Activated CD4-positive, alpha-beta memory T cell treated with anti-CD3 and anti-CD28 coated beads for 36 hours (primary cell): ENCODE data around the gene CCDC24. TPM values are rescaled to one million over a fixed set of nuclear protein-coding genes. Genes with fewer than 3 reads are reported as not detected.
A peak's percentile ranks its signal among the peaks of the same experiment; 100 is the strongest.

Experiments used
- CTCF ChIA-PET: fragments of 350-600 bp; sonication (Branson Sonifier 250); formaldehyde crosslinking; loops from one replicate; lab custom pipeline; 2021; ENCODE audit warnings: antibody characterized with exemption, inconsistent platforms; lab: Charles Lee
- POLR2A ChIA-PET: fragments of 350-600 bp; sonication (Branson Sonifier 250); formaldehyde crosslinking; loops from one replicate; lab custom pipeline; 2021; ENCODE audit warnings: antibody characterized with exemption; lab: Charles Lee
- DNase-seq: peaks from one replicate; pipeline ENCODE4 v3.0.0-alpha.2; 2020
- H3K27ac Mint-ChIP-seq: one replicate; pipeline ENCODE4 v1.8.0; 2021; ENCODE audit warnings: mixed read lengths
- H3K27me3 Mint-ChIP-seq: one replicate; pipeline ENCODE4 v1.8.0; 2021; ENCODE audit warnings: mixed read lengths
- H3K36me3 Mint-ChIP-seq: one replicate; pipeline ENCODE4 v1.8.0; 2021; ENCODE audit warnings: mixed read lengths
- H3K4me1 Mint-ChIP-seq: one replicate; pipeline ENCODE4 v1.8.0; 2021; ENCODE audit warnings: low read depth, mixed read lengths
- H3K4me3 Mint-ChIP-seq: one replicate; pipeline ENCODE4 v1.8.0; 2021; ENCODE audit warnings: mild to moderate bottlenecking, mixed read lengths
- H3K9me3 Mint-ChIP-seq: one replicate; pipeline ENCODE4 v1.8.0; 2021; ENCODE audit warnings: mixed read lengths
- intact Hi-C: fragments of 100-400 bp; cut with micrococcal nuclease; formaldehyde crosslinking; loops from one replicate; pipeline ENCODE4 v1.15.1; 2023
- total RNA-seq, 2 experiments: library from RNA; stranded (reverse); gene quantifications; one replicate each; pipeline ENCODE4 v1.2.3, GENCODE V29; 2021

Gene CCDC24
- total RNA-seq, 2 experiments from 2014 or later = 2.7 to 2.8 TPM

- Mint-ChIP-seq H3K36me3 (peaks cover 9% of the 10 kb centered on the region), H3K27ac (no peak overlapping the region), H3K27me3 (no peaks in the 10 kb centered on the region), H3K4me3 (no peak overlapping the region), H3K9me3 (no peaks in the 10 kb centered on the region), H3K4me1 (no peaks in the 10 kb centered on the region)
- DNase-seq = no peak
- CTCF ChIA-PET = interaction anchor here (1.3 to 1.5 kb wide), 2 partner anchors 11 to 29 kb away, joined by 3 to 4 read pairs; partner anchors contain the start of gene ATP6V0B
- intact Hi-C loops = no loop called here
- POLR2A ChIA-PET = no interaction called here
Observed at GRCh38 chr1:43963890-43964289, 27.5 kb upstream of the CCDC24 start.

DNA sequence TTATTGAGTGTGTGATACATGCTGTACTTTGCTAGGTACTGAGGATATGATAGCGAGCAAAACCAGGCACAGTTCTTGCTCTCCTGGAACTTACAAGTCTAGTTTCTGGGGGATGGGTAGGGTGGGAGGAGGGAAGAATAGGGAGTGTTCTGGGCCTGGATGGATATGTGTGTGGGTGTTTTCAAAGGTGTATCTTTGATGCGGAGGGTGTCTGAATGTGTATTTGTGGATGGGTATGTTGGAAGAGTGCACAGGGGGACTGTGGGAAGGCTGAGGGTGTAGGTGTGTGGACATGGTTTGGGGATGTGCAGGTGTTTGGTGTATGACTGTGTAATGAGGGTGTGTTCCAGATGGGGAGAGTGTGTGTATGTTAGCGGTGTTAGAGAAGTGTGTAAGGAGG is 26.1 kb upstream of the CCDC24 start:
- POLR2A ChIA-PET = no interaction called here

GRCh38 chr1:43968348-43968948 is 23.0 kb upstream of the CCDC24 start:
- peak; percentile 30 for DNase-seq
- intact Hi-C loops = no loop called here
- Mint-ChIP-seq H3K4me1 (peaks cover 20% of the 10 kb centered on the region), H3K27ac (no peak overlapping the region), H3K4me3 (no peak overlapping the region), H3K36me3 (peaks cover 13% of the 10 kb centered on the region), H3K27me3 (no peaks in the 10 kb centered on the region), H3K9me3 (no peaks in the 10 kb centered on the region)
- ChIA-PET POLR2A (no interaction called here), CTCF (interaction anchor here (2.6 kb wide), 1 partner anchor 22 kb away, joined by 12 read pairs; the partner anchor contains the start of gene IPO13)

More for the DNA sequence above, 26.1 kb upstream of the CCDC24 start:
- Mint-ChIP-seq H3K27me3 (no peaks in the 10 kb centered on the region), H3K27ac (no peak overlapping the region), H3K9me3 (no peaks in the 10 kb centered on the region), H3K4me1 (peaks cover 8% of the 10 kb centered on the region), H3K4me3 (no peak overlapping the region), H3K36me3 (peaks cover 9% of the 10 kb centered on the region)
- CTCF ChIA-PET = no interaction called here
- DNase-seq = no peak
- intact Hi-C loops = no loop called here

DNA sequence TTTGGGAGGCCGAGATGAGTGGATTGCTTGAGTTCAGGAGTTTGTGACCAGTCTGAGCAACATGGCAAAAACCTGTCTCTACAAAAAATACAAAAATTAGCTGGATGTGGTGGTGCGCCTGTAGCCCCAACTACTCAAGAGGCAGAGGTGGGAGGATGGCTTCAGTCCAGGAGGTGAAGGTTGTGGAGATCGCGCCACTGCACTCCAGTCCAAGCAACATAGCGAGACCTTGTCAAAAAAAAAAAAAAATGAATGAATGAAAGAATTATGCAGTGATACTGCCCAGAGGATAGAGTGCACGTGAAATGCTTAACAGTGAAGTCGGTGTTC is 22.0 kb upstream of the CCDC24 start:
- H3K27ac Mint-ChIP-seq = no peak overlapping the region
- CTCF ChIA-PET = interaction anchor here (1.0 to 2.6 kb wide), 5 partner anchors 19 to 58 kb away, joined by 3 to 12 read pairs (median 3); partner anchors contain the start of gene IPO13

GRCh38 chr1:43969746-43970466 is 21.5 kb upstream of the CCDC24 start, which contains the start of gene DPH2:
Gene DPH2, plus strand, starts transcription at chr1:43970010. Its CDS starts 166 bp downstream, at chr1:43970176.
- Mint-ChIP-seq H3K27me3 (no peaks in the 10 kb centered on the region), H3K4me1 (peaks cover 29% of the 10 kb centered on the region), H3K9me3 (no peaks in the 10 kb centered on the region), H3K36me3 (peaks cover 13% of the 10 kb centered on the region), H3K4me3 (peak within 1 kb of the TSS; percentile 95), H3K27ac (peak within 1 kb of the TSS; percentile 15)
- intact Hi-C loops = loop anchor here (1.0 to 5.0 kb wide), 2 partner anchors 24 to 242 kb away; partner anchors contain the start of genes DMAP1 and IPO13
- CTCF ChIA-PET = interaction anchor here (0.9 to 2.6 kb wide), 6 partner anchors 19 to 77 kb away, joined by 3 to 12 read pairs (median 3); partner anchors contain the start of gene IPO13
- POLR2A ChIA-PET = interaction anchor here (0.7 to 2.6 kb wide), 3 partner anchors 24 to 263 kb away, joined by 3 to 7 read pairs (median 3); partner anchors contain the start of genes ARTN, IPO13 and ST3GAL3
- DNase-seq = peak; percentile 98

More for the DNA sequence above, 22.0 kb upstream of the CCDC24 start:
- H3K9me3 Mint-ChIP-seq = no peaks in the 10 kb centered on the region
- POLR2A ChIA-PET = interaction anchor here (0.7 to 2.6 kb wide), 2 partner anchors 23 to 35 kb away, joined by 3 to 7 read pairs; partner anchors contain the start of genes ARTN and IPO13
- intact Hi-C loops = loop anchor here (1.0 kb wide), 1 partner anchor 23 kb away; the partner anchor contains the start of gene IPO13
- H3K4me1 Mint-ChIP-seq = peaks cover 29% of the 10 kb centered on the region
- DNase-seq = no peak
- peak overlapping the region; percentile 95 for H3K4me3 Mint-ChIP-seq
- no peaks in the 10 kb centered on the region for H3K27me3 Mint-ChIP-seq
- peaks cover 13% of the 10 kb centered on the region for H3K36me3 Mint-ChIP-seq

DNA sequence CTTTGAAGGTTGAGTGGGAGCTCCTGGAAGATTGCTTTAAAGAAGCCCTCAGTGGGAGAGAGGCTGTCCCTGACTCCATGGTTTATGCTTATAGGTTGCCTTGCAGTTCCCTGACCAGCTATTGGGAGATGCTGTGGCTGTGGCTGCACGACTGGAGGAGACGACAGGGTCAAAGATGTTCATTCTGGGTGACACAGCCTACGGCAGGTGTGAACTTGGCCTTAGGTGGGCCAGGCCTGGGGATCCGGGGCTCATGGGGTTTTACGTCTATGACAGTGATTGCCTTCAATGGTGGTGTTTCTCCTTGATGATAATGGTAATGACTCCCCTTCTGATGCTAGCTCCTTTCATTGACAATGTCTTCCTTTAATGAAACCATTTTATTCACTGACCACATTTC is 20.9 kb upstream of the CCDC24 start:
- Mint-ChIP-seq H3K27ac (peak overlapping the region; percentile 15), H3K9me3 (no peaks in the 10 kb centered on the region), H3K4me3 (peak overlapping the region; percentile 95), H3K27me3 (no peaks in the 10 kb centered on the region), H3K4me1 (peaks cover 30% of the 10 kb centered on the region), H3K36me3 (peaks cover 13% of the 10 kb centered on the region)
- CTCF ChIA-PET = interaction anchor here (0.9 to 2.6 kb wide), 3 partner anchors 24 to 77 kb away, joined by 3 to 12 read pairs (median 10); partner anchors contain the start of gene IPO13
- POLR2A ChIA-PET = interaction anchor here (1.5 to 2.6 kb wide), 2 partner anchors 36 to 263 kb away, joined by 3 to 7 read pairs; partner anchors contain the start of genes ARTN and ST3GAL3
- intact Hi-C loops = loop anchor here (5.0 kb wide), 1 partner anchor 242 kb away; the partner anchor contains the start of gene DMAP1
- no peak for DNase-seq

- intact Hi-C loops = loop anchor here (5.0 kb wide), 1 partner anchor 241 kb away; the partner anchor contains the start of gene DMAP1
- POLR2A ChIA-PET = interaction anchor here (1.5 to 2.6 kb wide), 2 partner anchors 36 to 264 kb away, joined by 3 to 7 read pairs; partner anchors contain the start of genes ARTN and ST3GAL3
Observed at GRCh38 chr1:43970911-43971310, 20.5 kb upstream of the CCDC24 start.

DNA sequence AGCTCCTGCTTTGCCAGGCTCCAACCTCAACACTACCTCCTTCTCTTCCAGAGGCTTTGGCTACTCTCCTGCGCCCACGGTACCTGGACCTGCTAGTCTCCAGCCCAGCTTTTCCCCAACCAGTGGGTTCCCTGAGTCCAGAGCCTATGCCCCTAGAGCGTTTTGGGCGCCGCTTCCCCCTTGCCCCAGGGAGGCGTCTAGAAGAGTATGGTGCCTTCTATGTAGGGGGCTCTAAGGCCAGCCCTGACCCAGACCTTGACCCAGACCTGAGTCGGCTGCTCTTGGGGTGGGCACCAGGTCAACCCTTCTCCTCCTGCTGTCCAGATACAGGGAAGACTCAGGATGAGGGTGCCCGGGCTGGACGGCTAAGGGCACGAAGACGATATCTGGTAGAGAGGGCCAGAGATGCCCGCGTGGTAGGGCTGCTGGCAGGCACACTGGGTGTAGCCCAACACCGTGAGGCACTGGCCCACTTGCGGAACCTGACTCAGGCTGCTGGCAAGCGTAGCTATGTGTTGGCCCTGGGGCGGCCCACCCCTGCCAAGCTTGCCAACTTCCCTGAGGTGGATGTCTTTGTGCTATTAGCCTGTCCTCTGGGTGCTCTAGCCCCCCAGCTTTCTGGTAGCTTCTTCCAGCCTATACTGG is 19.9 kb upstream of the CCDC24 start:
- peaks cover 39% of the 10 kb centered on the region for H3K4me1 Mint-ChIP-seq
- no peak for DNase-seq
- H3K9me3 Mint-ChIP-seq = no peaks in the 10 kb centered on the region
- no peak overlapping the region for H3K27ac Mint-ChIP-seq
- H3K4me3 Mint-ChIP-seq = peak overlapping the region; percentile 95
- no peaks in the 10 kb centered on the region for H3K27me3 Mint-ChIP-seq
- peaks cover 16% of the 10 kb centered on the region for H3K36me3 Mint-ChIP-seq
- ChIA-PET POLR2A (interaction anchor here (1.5 to 2.6 kb wide), 2 partner anchors 37 to 264 kb away, joined by 3 to 7 read pairs; partner anchors contain the start of genes ARTN and ST3GAL3), CTCF (interaction anchor here (0.9 to 2.0 kb wide), 3 partner anchors 24 to 37 kb away, joined by 3 to 10 read pairs (median 6); partner anchors contain the start of gene IPO13)
- intact Hi-C loops = loop anchor here (5.0 kb wide), 1 partner anchor 241 kb away; the partner anchor contains the start of gene DMAP1

More at GRCh38 chr1:43970911-43971310, 20.5 kb upstream of the CCDC24 start:
- H3K36me3 Mint-ChIP-seq = peaks cover 13% of the 10 kb centered on the region
- CTCF ChIA-PET = interaction anchor here (0.9 to 2.6 kb wide), 3 partner anchors 25 to 76 kb away, joined by 3 to 12 read pairs (median 10); partner anchors contain the start of gene IPO13
- DNase-seq = no peak
- no peaks in the 10 kb centered on the region for H3K27me3 Mint-ChIP-seq
- no peak overlapping the region for H3K27ac Mint-ChIP-seq
- peak overlapping the region; percentile 95 for H3K4me3 Mint-ChIP-seq
- no peaks in the 10 kb centered on the region for H3K9me3 Mint-ChIP-seq
- H3K4me1 Mint-ChIP-seq = peaks cover 34% of the 10 kb centered on the region

DNA sequence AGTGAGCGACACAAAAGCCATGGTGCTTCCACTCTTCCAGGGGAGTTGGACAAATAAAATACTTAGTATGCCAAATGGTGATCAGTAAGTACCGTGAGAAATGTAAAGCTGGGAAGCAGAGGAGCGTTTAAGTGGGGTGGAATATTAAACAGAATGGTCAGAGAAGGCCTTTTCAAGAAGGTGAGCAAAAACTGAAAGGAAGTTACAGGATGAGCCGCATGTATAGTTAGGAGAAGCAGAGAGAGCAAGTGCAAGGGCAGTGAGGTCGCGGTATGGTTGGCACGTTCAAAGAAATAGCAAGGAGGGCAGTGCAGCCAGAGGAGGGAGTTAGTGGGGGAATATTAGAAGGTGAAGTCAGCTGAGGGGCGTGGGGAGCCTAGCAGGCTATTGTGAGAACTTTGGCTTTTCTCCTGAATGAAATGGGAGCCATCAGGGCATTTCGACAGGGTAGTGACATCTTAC is 17.4 kb upstream of the CCDC24 start:
- ChIA-PET CTCF (interaction anchor here (2.1 to 2.7 kb wide), 2 partner anchors 39 to 210 kb away, joined by 11 to 15 read pairs; no protein-coding TSS in a partner anchor), POLR2A (interaction anchor here (0.9 to 2.4 kb wide), 3 partner anchors 17 to 27 kb away, joined by 3 to 7 read pairs (median 7); partner anchors contain the start of gene IPO13)
- DNase-seq = no peak
- Mint-ChIP-seq H3K4me1 (peaks cover 63% of the 10 kb centered on the region), H3K27me3 (no peaks in the 10 kb centered on the region), H3K27ac (peak overlapping the region; percentile 89), H3K36me3 (peaks cover 31% of the 10 kb centered on the region), H3K4me3 (peak overlapping the region; percentile 83), H3K9me3 (no peaks in the 10 kb centered on the region)
- intact Hi-C loops = loop anchor here (1.0 to 5.0 kb wide), 2 partner anchors 28 to 238 kb away; partner anchors contain the start of genes DMAP1 and IPO13

- Mint-ChIP-seq H3K4me3 (peak within 1 kb of the TSS; percentile 83), H3K36me3 (peaks cover 31% of the 10 kb centered on the region), H3K4me1 (peaks cover 57% of the 10 kb centered on the region), H3K9me3 (no peaks in the 10 kb centered on the region), H3K27me3 (no peaks in the 10 kb centered on the region), H3K27ac (peak within 1 kb of the TSS; percentile 89)
- ChIA-PET POLR2A (interaction anchor here (0.6 to 2.4 kb wide), 6 partner anchors 14 to 756 kb away, joined by 3 to 7 read pairs (median 5); partner anchors contain the start of genes IPO13 and RNU5D-1), CTCF (interaction anchor here (0.8 to 2.7 kb wide), 5 partner anchors 10 to 211 kb away, joined by 3 to 15 read pairs (median 3); no protein-coding TSS in a partner anchor)
- intact Hi-C loops = loop anchor here (1.0 to 5.0 kb wide), 2 partner anchors 28 to 238 kb away; partner anchors contain the start of genes DMAP1 and IPO13
- peak; percentile 98 for DNase-seq
Observed at GRCh38 chr1:43974443-43975248, 16.8 kb upstream of the CCDC24 start, which contains the start of gene ATP6V0B. Gene ATP6V0B, plus strand, starts transcription at chr1:43974960. Its CDS starts 81 bp downstream, at chr1:43975041.
